Right atrium auricular region (tissue), 2 donors: ENCODE data around the gene SIX2. TPM values are rescaled to one million over a fixed set of nuclear protein-coding genes. Genes with fewer than 3 reads are reported as not detected.

ENCODE experiments used
- DNase-seq: peaks from one replicate; pipeline ENCODE4 v3.0.0-alpha.2; 2019; ENCODE audit warnings: low spot score
- H3K27ac ChIP-seq, 2 donors: fragments of 200-600 bp; sonication (generic); 1 replicate in 1 of 2; 2 replicates in 1 of 2; pipeline ENCODE4 v1.5.1; 2016 to 2019
- H3K27me3 ChIP-seq, 2 donors: fragments of 200-600 bp; sonication (generic); one replicate each; pipeline versions ENCODE4 v1.5.1 to v1.6.0; 2017 to 2019
- H3K36me3 ChIP-seq: fragments of 200-600 bp; sonication (generic); one replicate; pipeline ENCODE4 v1.5.1; 2016
- H3K4me1 ChIP-seq, 2 donors: fragments of 200-600 bp; sonication (generic); one replicate each; pipeline versions ENCODE4 v1.5.1 to v1.6.0; 2017 to 2019
- H3K4me3 ChIP-seq, 2 donors: fragments of 200-600 bp; sonication (generic); 1 replicate in 1 of 2; 2 replicates in 1 of 2; pipeline ENCODE4 v1.5.1; 2017 to 2019; ENCODE audit warnings: mild to moderate bottlenecking in 1 of 2, moderate library complexity in 1 of 2
- H3K9me3 ChIP-seq, 2 donors: fragments of 200-600 bp; sonication (generic); one replicate each; pipeline ENCODE4 v1.5.1; 2019
- total RNA-seq, 2 donors: library from RNA; depleted of rRNA; stranded (reverse); fragments of >200 nt; gene quantifications; one replicate each; pipeline ENCODE4 v1.1.0, GENCODE V29; 2016
- TF ChIP-seq, protein P1 (sequence below), 2 donors: fragments of 200-600 bp; sonication (generic); IDR thresholded peaks; one replicate each; pipeline ENCODE4 v1.5.1; 2019; ENCODE audit warnings: antibody characterized with exemption in 2 of 2

SIX2 gene
- total RNA-seq, 2 donors from 2014 or later: 1.1 to 2.3 TPM

DNA sequence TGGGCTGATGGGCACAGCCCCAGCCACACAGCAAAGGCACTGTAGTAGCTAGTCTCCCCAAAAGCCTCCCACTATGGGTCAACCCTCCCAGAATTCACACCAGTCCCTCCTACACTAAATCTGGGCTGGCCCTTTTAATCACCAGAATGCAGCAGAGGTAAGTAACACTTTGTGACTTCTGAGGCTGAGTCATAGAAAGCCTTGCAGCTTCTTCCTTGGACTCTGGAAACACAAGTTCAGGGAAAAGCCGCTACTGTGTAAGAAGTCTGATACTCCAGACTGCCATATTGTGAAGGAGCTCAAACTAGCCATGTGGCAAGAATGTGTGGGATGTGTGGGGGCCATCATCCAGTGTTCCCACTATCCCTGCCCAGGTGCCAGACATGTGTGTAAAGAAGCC, 19.0 kb upstream of the SIX2 start:
- DNase-seq: no peak
- Histone ChIP-seq H3K4me3 (no peak overlapping the region), H3K27ac (no peak overlapping the region), H3K27me3 (no peaks in the 10 kb centered on the region), H3K9me3 (no peaks in the 10 kb centered on the region), H3K4me1 (no peaks in the 10 kb centered on the region), H3K36me3 (no peaks in the 10 kb centered on the region)
- TF ChIP-seq, protein P1, sequence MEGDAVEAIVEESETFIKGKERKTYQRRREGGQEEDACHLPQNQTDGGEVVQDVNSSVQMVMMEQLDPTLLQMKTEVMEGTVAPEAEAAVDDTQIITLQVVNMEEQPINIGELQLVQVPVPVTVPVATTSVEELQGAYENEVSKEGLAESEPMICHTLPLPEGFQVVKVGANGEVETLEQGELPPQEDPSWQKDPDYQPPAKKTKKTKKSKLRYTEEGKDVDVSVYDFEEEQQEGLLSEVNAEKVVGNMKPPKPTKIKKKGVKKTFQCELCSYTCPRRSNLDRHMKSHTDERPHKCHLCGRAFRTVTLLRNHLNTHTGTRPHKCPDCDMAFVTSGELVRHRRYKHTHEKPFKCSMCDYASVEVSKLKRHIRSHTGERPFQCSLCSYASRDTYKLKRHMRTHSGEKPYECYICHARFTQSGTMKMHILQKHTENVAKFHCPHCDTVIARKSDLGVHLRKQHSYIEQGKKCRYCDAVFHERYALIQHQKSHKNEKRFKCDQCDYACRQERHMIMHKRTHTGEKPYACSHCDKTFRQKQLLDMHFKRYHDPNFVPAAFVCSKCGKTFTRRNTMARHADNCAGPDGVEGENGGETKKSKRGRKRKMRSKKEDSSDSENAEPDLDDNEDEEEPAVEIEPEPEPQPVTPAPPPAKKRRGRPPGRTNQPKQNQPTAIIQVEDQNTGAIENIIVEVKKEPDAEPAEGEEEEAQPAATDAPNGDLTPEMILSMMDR (IDR thresholded peaks at IDR 0.05): no peak

DNA sequence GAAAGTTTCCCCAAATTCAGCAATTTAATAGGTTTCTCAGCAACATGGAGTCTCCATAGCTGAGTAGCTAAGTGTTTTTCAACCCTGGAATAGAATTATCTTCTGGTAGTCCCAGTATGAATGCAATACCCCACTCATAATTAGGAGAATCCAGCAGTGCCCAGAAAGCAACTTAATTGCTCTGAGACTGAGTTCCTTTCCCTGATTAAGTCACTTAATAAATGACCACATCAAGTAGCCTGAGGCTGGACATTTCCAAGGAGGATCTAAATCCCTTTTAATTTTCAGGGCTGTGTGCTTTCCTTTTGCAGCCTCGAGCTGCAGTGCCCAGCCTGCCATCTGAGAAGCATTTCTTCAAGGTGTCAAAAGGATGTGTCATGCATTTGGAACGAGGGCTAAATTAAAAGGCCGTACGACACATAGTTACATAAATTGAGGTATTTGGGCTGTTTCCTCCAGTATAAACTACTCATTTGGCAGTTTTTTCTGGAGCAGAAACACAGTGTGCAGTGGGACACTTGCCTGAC, 17.7 kb upstream of the SIX2 start:
- Histone ChIP-seq H3K9me3 (no peaks in the 10 kb centered on the region), H3K36me3 (no peaks in the 10 kb centered on the region), H3K4me1 (no peaks in the 10 kb centered on the region), H3K27me3 (no peaks in the 10 kb centered on the region), H3K27ac (no peak overlapping the region), H3K4me3 (no peak overlapping the region)
- TF ChIP-seq, protein P1 (IDR thresholded peaks at IDR 0.05): no peak
- no peak for DNase-seq

DNA sequence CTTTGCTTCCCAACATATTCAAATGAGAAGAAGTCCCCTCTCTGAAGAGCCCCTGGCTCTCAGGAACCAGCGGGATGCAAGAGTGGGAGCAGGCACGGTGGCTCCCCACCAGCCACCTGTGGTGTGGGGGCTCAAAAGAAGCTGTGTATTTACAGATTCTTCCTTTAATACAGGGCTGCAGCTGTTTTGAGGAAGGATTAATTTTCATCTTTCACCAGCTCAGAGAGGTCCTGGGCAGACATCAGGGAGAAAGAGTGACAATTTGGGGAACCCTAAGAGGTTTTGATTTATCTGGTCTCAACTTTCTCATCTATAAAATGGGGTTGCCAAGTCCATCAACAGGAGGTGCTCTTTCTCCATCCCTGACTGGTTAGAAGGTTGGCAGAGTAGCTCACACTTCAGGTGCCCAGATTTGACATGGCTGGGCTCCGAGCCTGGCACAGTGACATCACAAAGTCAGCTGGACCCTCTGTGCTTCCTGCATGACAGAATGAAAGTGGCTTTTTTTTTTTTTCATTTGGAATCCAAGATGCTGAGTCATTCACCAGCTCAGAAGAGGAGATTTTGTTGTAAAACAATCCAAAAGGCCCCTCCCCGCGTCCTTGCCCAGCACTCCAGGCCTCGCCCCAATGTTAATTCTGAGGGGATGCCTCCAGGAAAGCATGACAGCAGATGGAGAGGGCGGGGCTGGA, 15.5 kb upstream of the SIX2 start:
- no peaks in the 10 kb centered on the region for H3K4me1 ChIP-seq
- peak; percentile 73 for DNase-seq
- no peaks in the 10 kb centered on the region for H3K27me3 ChIP-seq
- no peaks in the 10 kb centered on the region for H3K36me3 ChIP-seq
- H3K27ac ChIP-seq: no peak overlapping the region
- no peaks in the 10 kb centered on the region for H3K9me3 ChIP-seq
- TF ChIP-seq, protein P1 (IDR thresholded peaks at IDR 0.05): no peak
- no peak overlapping the region for H3K4me3 ChIP-seq

DNA sequence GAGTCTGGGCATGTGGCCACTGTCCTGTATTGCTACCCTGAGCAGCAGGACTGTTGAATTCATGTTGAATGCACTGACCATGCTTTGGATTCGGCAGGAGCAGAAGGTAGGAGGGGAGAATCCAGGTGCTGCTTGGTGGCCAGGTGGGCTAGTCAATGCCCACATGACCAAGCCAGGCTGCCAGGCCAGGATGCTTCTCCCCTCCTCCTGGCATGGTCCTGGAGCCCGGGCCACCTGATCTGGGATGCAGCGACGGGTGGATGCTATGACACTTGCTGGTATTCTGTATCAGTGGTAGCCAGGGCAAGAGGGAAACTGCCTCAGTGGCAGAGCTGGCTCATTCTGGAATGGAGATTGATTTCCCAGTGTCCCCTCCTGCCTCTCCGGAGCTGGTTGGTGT, 14.8 kb upstream of the SIX2 start:
- no peaks in the 10 kb centered on the region for H3K4me1 ChIP-seq
- H3K36me3 ChIP-seq: no peaks in the 10 kb centered on the region
- no peaks in the 10 kb centered on the region for H3K27me3 ChIP-seq
- H3K4me3 ChIP-seq: no peak overlapping the region
- no peaks in the 10 kb centered on the region for H3K9me3 ChIP-seq
- TF ChIP-seq, protein P1 (IDR thresholded peaks at IDR 0.05): no peak
- H3K27ac ChIP-seq: no peak overlapping the region
- no peak for DNase-seq

DNA sequence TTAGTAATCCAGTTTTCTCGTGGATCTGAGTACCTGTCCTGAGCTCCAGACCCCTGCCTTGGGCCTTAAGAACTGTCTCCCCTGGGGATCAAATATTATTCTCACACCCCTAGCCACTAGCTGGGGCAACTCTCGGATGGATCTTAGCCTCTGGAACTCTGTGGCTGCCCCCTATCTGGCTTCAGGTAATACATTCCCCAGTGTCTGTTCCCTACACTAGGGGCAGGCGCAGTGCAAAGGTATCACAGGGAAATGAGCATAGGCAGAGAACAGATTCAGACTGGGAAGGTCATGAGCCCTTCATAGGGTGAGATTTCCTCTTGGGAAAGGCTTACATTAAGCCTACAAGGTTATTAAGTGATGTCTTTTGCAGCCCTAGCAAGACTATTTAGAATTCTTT, 11.2 kb upstream of the SIX2 start:
- no peak for DNase-seq
- Histone ChIP-seq H3K36me3 (no peaks in the 10 kb centered on the region), H3K27me3 (no peaks in the 10 kb centered on the region), H3K4me1 (no peaks in the 10 kb centered on the region), H3K27ac (no peak overlapping the region), H3K4me3 (no peak overlapping the region), H3K9me3 (no peaks in the 10 kb centered on the region)
- TF ChIP-seq, protein P1 (IDR thresholded peaks at IDR 0.05): no peak

DNA sequence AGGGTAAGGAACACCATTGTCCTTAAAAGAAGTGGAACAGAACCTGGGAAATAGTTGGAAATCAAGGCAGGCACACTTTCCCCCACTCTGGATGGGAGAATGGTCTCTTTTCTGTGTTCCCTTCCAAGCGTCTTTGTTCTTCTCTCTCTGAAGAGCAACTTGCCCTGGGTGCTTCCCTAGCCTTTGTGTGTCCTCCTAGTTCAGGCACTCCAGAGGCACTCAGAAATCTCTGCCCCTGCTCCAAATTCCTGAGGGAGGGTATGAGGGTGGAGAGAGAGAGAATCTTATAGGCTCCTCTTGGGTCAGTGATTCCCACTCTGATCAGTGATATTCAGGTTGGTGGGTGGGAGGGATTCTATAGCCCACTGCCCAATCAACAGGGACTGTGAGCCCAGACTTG, 8.8 kb upstream of the SIX2 start:
- Histone ChIP-seq H3K36me3 (no peaks in the 10 kb centered on the region), H3K4me1 (peaks cover 0 to 17% of the 10 kb centered on the region in 2 donors), H3K9me3 (no peaks in the 10 kb centered on the region), H3K4me3 (no peak overlapping the region), H3K27me3 (peaks cover 9 to 12% of the 10 kb centered on the region in 2 donors), H3K27ac (no peak overlapping the region)
- TF ChIP-seq, protein P1 (IDR thresholded peaks at IDR 0.05): no peak
- DNase-seq: no peak
